Hepatocyte (in vitro differentiated cells): ENCODE measurements around the gene BUD23. TPM values are rescaled to one million over a fixed set of nuclear protein-coding genes. Genes with fewer than 3 reads are reported as not detected.

Experiments used
- DNase-seq: peaks from one replicate; pipeline ENCODE4 v3.0.0-alpha.2; 2016; ENCODE audit warnings: low spot score
- H2AFZ ChIP-seq: fragments of 200-600 bp; sonication (generic); 2 replicates; pipeline ENCODE4 v1.6.0; 2016; ENCODE audit warnings: antibody characterized with exemption, mild to moderate bottlenecking
- H3K27ac ChIP-seq: fragments of 200-600 bp; sonication (generic); 2 replicates; pipeline ENCODE4 v1.5.1; 2016; ENCODE audit warnings: mild to moderate bottlenecking
- H3K27me3 ChIP-seq: fragments of 200-600 bp; sonication (generic); 2 replicates; pipeline ENCODE4 v1.6.1; 2016
- H3K36me3 ChIP-seq: fragments of 200-600 bp; sonication (generic); replicated peaks from 2 replicates; pipeline ENCODE4 v1.5.1; 2016; ENCODE audit warnings: low read depth; ENCODE audit not compliant: insufficient read depth
- H3K4me1 ChIP-seq: fragments of 200-600 bp; sonication (generic); 2 replicates; pipeline ENCODE4 v1.5.1; 2016; ENCODE audit warnings: mild to moderate bottlenecking, moderate library complexity; ENCODE audit not compliant: insufficient read depth
- H3K4me2 ChIP-seq: fragments of 200-600 bp; sonication (generic); 2 replicates; pipeline ENCODE4 v1.6.0; 2016
- H3K4me3 ChIP-seq: fragments of 200-600 bp; sonication (generic); 2 replicates; pipeline ENCODE4 v1.5.1; 2016; ENCODE audit warnings: mild to moderate bottlenecking
- H3K79me2 ChIP-seq: fragments of 200-600 bp; sonication (generic); 2 replicates; pipeline ENCODE4 v1.6.0; 2017; ENCODE audit warnings: mild to moderate bottlenecking
- H3K9me2 ChIP-seq: fragments of 200-600 bp; sonication (generic); replicated peaks from 2 replicates; pipeline ENCODE4 v1.6.0; 2017; ENCODE audit warnings: mild to moderate bottlenecking; ENCODE audit not compliant: insufficient read depth
- H3K9me3 ChIP-seq: fragments of 200-600 bp; sonication (generic); 2 replicates; pipeline ENCODE4 v1.5.1; 2016; ENCODE audit warnings: low read depth, mild to moderate bottlenecking
- H4K20me1 ChIP-seq: fragments of 200-600 bp; sonication (generic); 2 replicates; pipeline ENCODE4 v1.6.0; 2016; ENCODE audit warnings: mild to moderate bottlenecking; ENCODE audit not compliant: insufficient read depth, poor library complexity, severe bottlenecking
- CTCF ChIP-seq: fragments of 200-600 bp; sonication (generic); IDR thresholded peaks from 2 replicates; pipeline ENCODE4 v1.5.1; 2016; ENCODE audit warnings: antibody characterized with exemption, mild to moderate bottlenecking; ENCODE audit not compliant: poor library complexity
- EZH2 ChIP-seq: fragments of 200-600 bp; sonication (generic); IDR thresholded peaks from 2 replicates; pipeline ENCODE4 v1.6.1; 2016; ENCODE audit warnings: antibody characterized with exemption, mild to moderate bottlenecking, borderline replicate concordance
- EZH2phosphoT487 ChIP-seq: fragments of 200-600 bp; sonication (generic); IDR thresholded peaks from one replicate; pipeline ENCODE4 v1.6.1; 2018; ENCODE audit warnings: antibody characterized with exemption, mild to moderate bottlenecking, low read depth, moderate library complexity; ENCODE audit not compliant: unreplicated experiment, severe bottlenecking
- WGBS: methylation state at CpG from one replicate; pipeline ENCODE4 v1.1.6; 2016; ENCODE audit warnings: low lambda C conversion rate; ENCODE audit errors: missing lambda C conversion rate; 5-methylcytosine and 5-hydroxymethylcytosine counted together
- polyA plus RNA-seq: library from polyadenylated mRNA; unstranded; fragments of >200 nt; fragmentation: Nextera tagmentation; extraction: Ambion mirVana; gene quantifications from 2 replicates; pipeline ENCODE4 v1.2.1, GENCODE V29; 2016
- total RNA-seq: library from RNA; depleted of rRNA; stranded (reverse); fragments of >200 nt; gene quantifications from 2 replicates; pipeline ENCODE4 v1.2.3, GENCODE V29; 2014

BUD23 gene
- total and polyA plus RNA-seq, 2 experiments from 2014 or later = 35.9 to 112 TPM

DNA sequence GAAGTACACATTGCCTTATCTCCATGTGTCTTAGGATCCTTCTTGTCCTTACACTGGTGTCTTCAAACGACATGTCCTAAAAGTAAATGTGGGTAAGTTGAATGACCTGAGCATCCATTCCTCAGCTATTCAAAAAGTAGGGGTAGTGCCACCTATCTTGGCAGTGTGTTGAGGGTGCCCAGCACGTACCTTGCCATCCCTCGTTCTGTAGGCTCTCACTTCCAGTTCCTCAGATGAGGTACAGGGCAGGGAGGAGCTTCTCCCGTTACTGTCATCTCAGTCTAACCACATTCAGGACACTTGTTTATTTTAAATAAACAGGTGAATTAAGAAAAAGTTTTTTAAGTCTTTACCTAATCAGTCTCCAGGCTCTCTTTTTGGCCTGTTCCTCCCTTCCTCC is 13.0 kb downstream of the BUD23 start:
- Histone ChIP-seq H3K4me2 (no peak overlapping the region), H2AFZ (no peak overlapping the region), H3K9me3 (no peaks in the 10 kb centered on the region), H3K27me3 (no peaks in the 10 kb centered on the region), H4K20me1 (no peaks in the 10 kb centered on the region), H3K4me3 (no peak overlapping the region), H3K27ac (no peak overlapping the region), H3K79me2 (no peaks in the 10 kb centered on the region), H3K36me3 (no peaks in the 10 kb centered on the region), H3K9me2 (no peaks in the 10 kb centered on the region), H3K4me1 (no peaks in the 10 kb centered on the region)
- no peak for DNase-seq
- 93% methylated on average over 4 of the region's 4 CpGs for WGBS
- TF ChIP-seq CTCF (no peak), EZH2phosphoT487 (no peak), EZH2 (no peak)

GRCh38 chr7:73698410-73698809 is 15.0 kb downstream of the BUD23 start:
- 88% methylated on average over 7 of the region's 7 CpGs for WGBS
- Histone ChIP-seq H3K36me3 (no peaks in the 10 kb centered on the region), H3K4me3 (no peak overlapping the region)

GRCh38 chr7:73699370-73700068 is 16.1 kb downstream of the BUD23 start:
- Histone ChIP-seq H3K36me3 (no peaks in the 10 kb centered on the region), H3K27ac (peak overlapping the region; percentile 55), H2AFZ (no peak overlapping the region), H3K4me3 (no peak overlapping the region), H3K9me3 (no peaks in the 10 kb centered on the region), H3K4me1 (peaks cover 6% of the 10 kb centered on the region), H3K4me2 (no peak overlapping the region), H4K20me1 (no peaks in the 10 kb centered on the region), H3K79me2 (no peaks in the 10 kb centered on the region), H3K27me3 (no peaks in the 10 kb centered on the region), H3K9me2 (no peaks in the 10 kb centered on the region)
- TF ChIP-seq EZH2phosphoT487 = no peak
- no peak for TF ChIP-seq CTCF
- TF ChIP-seq EZH2 = no peak
- peak; percentile 62 for DNase-seq
- WGBS = 86% methylated on average over 15 of the region's 15 CpGs

More at GRCh38 chr7:73698410-73698809, 15.0 kb downstream of the BUD23 start:
- no peaks in the 10 kb centered on the region for H3K9me3 ChIP-seq
- H3K4me2 ChIP-seq = no peak overlapping the region
- H3K4me1 ChIP-seq = no peaks in the 10 kb centered on the region
- no peaks in the 10 kb centered on the region for H3K27me3 ChIP-seq
- no peaks in the 10 kb centered on the region for H3K9me2 ChIP-seq
- TF ChIP-seq EZH2phosphoT487 (no peak), CTCF (no peak), EZH2 (no peak)
- H2AFZ ChIP-seq = no peak overlapping the region
- H3K27ac ChIP-seq = no peak overlapping the region
- H3K79me2 ChIP-seq = no peaks in the 10 kb centered on the region
- DNase-seq = no peak
- no peaks in the 10 kb centered on the region for H4K20me1 ChIP-seq

DNA sequence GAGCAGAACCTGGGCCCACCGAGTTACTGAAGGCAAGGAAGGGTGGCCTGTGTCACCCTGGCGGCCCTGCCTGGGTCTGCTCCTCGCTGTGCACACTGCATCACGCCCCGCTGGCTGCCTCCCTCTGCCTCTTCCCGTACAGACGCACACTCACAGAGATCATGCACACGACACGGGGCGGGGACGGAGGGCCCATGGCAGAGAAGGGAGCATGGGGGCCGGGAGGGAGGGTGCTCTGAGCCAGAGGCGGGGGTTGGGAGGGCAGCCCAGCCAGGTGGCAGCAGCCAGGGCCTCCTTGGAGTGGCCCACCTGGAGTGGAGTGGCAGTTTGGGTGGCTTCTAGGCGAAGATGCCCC is 16.6 kb downstream of the BUD23 start:
- H3K4me2 ChIP-seq = no peak overlapping the region
- no peaks in the 10 kb centered on the region for H3K79me2 ChIP-seq
- TF ChIP-seq CTCF = no peak
- TF ChIP-seq EZH2phosphoT487 = no peak
- TF ChIP-seq EZH2 = no peak
- H2AFZ ChIP-seq = no peak overlapping the region
- no peaks in the 10 kb centered on the region for H4K20me1 ChIP-seq
- WGBS = 95% methylated on average over 12 of the region's 14 CpGs
- no peak overlapping the region for H3K4me3 ChIP-seq
- no peaks in the 10 kb centered on the region for H3K9me2 ChIP-seq
- H3K9me3 ChIP-seq = no peaks in the 10 kb centered on the region
- peak; percentile 8 for DNase-seq
- H3K27ac ChIP-seq = peak overlapping the region; percentile 55
- peaks cover 8% of the 10 kb centered on the region for H3K4me1 ChIP-seq
- H3K27me3 ChIP-seq = no peaks in the 10 kb centered on the region
- no peaks in the 10 kb centered on the region for H3K36me3 ChIP-seq
